Stimulated activated CD8-positive, alpha-beta memory T cell treated with anti-CD3 and anti-CD28 coated beads, Interleukin-12 subunit alpha, Interleukin-12 subunit beta, amount 100 ng/mL, for 1 hour (primary cell): Measurements from ENCODE around the gene CMIP.

Experiments used
- DNase-seq: peaks from one replicate; pipeline ENCODE4 v3.0.0-alpha.2; 2020; ENCODE audit warnings: low read depth

CMIP gene

GRCh38 chr16:81462683-81463082 is 18.1 kb downstream of the CMIP start:
- DNase-seq, result no peak

DNA sequence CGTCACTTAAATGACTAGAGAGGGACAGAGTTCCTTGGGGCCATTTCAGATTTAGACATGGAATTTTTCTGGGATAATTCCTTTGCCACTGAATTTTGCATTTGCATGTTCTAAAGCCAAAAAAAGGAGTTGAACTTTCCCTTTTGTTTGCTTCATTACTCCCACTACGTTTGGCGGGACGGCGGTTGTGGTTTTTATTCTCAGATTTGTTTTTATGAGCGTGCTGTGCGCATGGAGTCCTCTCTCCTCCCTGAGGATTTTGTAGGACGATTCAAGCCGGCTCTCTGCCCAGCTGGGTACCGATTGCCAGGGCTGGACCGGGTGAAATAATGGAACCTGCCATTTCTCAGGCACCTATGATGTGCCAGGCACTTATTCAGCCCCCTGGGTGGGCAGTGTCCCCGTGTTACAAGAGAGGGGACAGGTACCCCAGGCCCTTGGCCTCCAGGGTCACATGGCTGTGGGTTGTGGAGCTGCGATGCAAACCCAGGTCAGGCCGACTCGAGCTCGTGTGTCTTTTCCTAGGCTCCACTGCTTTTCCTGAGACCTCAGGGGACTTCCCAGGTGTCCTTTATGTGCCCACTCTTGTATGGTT is 18.8 kb downstream of the CMIP start:
- no peak for DNase-seq

DNA sequence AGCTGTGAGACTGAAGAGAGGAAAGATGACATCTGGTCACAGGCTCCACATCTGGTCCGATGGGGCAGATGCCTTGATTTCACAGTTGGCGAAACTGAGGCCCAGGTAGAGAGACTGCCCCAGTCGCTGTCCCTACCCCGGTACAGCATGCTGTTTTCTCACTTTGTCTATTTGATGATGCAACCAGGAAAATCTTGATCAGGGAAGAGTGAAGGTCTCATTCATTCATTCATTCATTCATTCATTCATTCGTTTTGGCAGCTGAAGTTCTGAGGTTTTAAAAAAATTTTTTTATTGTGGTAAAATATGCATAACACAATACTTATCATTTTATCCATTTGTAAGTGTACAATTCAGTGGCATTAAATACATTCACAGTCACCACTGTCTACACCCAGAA is 19.7 kb downstream of the CMIP start:
- no peak for DNase-seq

GRCh38 chr16:81465375-81465943 is 20.9 kb downstream of the CMIP start:
- DNase-seq, result no peak

DNA sequence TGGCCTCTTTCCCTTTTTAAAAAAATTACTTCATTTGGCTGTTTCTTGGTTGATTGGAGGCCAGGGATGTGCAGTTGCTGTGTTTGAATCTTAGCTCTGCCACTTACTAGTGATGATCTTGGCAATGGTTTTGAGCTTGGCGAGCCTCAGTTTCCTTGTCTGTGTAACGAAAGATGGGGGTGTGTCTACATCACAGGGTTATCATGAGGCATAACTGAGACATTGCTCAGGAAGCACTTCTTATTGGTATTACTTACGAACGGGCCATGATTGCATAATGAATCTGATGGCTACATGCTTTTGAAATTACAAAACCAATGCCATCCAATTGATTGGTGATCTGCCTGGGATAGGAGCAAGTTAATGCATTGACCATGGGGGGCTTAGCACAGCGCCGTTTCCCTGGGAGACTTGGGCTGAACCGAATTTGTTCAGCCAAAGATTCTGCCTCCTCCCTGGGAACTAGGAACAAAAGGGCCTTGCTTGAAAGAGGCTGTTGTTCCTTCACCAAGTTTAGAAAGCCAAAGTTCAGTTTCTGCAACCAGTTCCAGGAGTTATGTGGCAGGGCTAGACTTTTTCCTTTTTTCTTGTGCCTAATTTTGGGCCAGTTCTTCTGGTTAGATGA is 21.9 kb downstream of the CMIP start:
- no peak for DNase-seq

DNA sequence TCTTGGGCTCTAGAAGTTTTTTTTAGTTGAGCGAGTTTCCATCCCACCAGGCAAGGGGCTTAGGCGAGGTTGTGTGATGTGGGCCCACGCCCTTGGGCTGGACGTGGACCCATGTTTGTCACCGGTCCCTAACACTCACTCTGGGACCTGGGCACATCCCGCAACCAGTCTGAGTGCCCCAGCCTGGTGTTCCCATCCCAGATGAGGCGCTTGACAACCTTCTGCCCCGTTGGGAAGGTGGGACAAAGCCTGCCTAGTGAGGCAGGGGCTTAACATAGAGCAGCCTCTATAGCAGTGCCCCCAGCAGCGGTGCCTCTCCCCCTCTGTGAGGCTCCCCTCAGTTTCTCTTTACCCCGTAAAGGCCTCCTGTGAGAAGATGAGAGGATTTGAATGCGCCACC is 22.5 kb downstream of the CMIP start:
- no peak for DNase-seq

GRCh38 chr16:81467815-81468214 is 23.2 kb downstream of the CMIP start:
- no peak for DNase-seq

DNA sequence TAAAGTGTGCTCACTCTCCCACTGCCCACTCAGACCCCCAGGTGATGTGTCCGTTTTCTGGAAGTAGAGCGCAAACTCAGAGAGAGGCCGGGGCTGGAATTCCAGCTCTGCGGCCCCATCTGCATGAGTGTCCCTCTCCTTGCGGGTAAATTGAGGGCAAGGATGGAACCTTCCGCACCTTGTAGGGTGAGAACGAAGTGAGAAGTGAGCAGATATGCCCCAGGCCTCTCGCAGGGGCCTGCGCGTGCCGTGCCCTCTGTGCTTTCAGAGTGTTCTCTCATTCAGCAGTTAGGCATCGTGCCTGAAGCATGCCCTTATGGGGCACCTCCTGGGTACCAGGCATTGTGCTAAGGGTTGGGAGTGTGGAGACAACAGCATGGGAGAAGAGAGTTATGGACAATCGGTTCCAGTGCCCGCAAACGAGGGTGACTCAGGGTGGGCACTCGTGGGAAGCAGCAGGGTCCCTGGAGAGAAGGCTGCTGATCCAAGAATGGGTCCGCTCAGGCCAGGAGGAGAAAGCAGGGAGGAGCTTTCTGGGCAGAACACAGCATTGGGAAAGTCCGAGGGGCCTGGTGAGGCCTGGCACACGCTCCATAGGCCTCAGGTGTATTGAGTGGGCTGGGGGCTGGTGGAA is 23.8 kb downstream of the CMIP start:
- no peak for DNase-seq

GRCh38 chr16:81469183-81469677 is 24.6 kb downstream of the CMIP start:
- DNase-seq, result no peak

GRCh38 chr16:81469710-81470535 is 25.3 kb downstream of the CMIP start:
- DNase-seq, result no peak

GRCh38 chr16:81470796-81471636 is 26.4 kb downstream of the CMIP start:
- no peak for DNase-seq

GRCh38 chr16:81471882-81472281 is 27.3 kb downstream of the CMIP start:
- DNase-seq, result no peak

DNA sequence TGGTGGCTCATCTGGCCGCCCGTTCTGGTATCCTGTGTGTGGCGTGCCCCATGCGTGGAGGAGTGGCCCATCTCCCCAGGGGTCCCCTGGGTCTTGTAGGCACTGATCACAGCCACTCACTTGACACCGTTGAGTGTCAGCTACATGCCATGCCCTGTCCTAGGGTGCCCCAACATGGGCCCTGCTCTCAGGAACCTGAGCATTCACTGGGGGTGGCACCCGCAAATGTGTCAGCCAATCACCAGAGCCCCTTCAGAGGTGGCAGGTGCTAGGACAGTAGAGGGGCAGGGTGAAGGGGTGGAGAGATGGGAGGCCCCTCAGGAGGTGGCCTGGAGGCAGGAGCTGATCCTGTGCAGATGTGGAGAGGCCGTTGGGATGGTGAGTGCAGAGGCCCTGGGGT is 27.8 kb downstream of the CMIP start:
- no peak for DNase-seq

DNA sequence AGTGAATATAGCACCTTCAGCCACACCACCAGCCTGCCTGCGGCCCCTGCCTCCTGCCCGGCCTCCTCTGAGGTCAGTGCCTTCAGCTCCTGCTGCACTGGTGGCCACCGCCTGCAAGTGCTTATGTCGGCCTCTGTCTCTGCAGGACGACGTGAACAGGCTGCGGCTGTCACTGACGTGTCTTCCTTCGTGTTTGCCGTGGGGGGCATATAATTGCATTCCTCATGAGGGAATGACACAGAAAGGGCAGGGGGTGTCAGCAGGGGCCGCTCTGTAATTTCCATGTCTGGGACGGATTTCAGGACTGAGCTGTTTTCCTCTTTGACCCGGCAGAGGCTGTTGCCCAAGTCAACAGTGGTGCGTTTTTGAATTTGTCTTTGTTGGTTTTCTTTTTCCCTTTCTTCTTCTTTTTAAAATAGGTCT is 28.5 kb downstream of the CMIP start:
- no peak for DNase-seq

DNA sequence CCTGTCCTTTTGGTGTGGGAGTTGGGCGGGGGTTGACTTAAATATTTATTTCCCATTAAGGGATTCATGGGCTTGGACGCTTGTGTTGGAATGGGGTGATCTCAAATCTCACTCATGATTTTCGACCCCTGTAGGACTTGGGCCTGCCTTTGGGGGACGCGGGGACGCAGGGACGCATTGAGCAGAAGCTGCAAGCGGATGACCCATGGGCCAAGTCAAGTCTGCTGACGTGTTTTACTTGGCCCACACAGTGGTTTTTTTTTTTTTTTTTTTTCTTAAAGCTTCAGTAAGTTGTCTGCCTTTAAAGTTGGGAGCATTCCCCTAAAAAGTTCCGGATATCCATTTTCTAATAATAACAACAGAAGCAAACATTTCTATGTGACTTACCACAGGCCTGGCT is 28.9 kb downstream of the CMIP start:
- DNase-seq, result no peak

DNA sequence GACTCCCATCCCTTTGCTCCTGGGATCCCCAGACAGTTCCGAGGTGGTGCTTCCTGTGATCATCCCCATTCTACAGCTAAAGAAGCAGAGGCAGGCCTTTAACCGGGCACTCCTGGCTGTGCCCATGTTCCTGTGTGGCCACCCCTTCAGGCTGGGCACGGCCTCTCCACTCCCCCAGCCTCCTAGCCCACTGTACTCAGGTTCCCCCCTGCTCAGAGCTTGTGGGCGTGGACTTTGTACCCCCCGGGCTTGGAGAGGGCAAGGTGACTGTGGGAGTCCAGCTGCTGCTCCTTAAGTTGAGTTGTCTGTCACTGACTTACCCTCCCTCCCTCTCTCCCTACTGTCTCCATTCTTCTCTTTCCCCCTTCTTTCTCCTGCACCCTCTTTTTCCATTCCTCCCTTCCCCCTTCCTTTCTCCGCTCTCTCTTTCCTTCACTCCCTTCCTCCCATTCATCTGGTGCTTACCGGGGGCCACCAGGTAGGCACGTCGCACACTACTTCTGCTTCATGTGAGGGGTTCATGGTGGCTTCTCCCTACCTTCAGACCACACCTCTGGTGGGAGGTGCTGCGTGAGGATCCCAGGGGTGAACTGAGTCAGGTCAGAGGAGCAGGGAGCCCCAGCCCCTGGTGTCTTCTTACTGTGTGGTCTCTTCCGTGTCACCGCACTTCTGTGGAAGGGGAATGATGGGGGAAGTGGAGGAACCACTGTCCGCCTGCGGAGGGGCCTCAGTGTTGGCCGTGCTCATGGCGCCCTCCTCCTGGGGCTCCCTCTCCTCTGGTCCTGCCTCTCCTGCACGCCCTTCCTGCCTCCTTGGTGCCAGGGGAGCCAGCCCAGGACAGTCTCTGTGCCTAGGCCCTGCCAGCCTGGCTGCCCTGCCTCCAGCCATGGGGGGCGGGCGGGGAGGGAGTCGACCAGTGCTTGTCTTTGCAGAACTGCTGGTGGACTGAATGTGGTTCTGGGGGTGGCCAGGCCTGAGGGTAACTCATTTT is 29.7 kb downstream of the CMIP start:
- no peak for DNase-seq

GRCh38 chr16:81477697-81478693 is 33.4 kb downstream of the CMIP start:
- no peak for DNase-seq

DNA sequence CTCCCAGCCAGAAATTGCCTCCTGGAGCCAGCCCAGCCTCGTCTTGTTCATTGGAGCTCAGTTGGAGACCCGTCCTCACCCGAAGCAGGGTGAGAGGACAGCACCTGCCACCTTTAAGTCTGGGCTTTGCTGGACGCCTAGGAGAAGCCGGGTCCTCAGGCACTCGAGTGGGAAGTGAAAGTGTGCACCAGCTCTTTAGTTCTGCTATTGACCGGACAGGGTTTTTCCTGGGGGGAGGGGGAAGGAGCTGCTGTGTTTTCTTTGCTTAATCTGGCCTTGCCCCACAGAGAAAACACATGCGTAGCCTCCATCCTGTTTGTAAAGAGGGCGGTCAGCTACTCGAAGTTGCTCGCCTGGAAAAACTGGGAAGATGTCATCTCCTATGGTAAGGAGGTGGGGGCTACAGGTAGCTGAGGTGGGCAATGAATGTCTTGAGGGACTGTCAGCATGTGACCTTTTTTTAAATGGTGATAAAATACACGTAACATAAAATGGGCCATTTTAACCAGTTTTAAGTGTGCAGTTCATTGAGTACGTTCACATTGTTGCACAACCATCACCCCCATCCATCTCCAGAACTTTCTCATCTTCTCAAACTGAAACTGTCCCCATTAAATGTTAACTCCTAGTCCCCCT is 34.4 kb downstream of the CMIP start:
- no peak for DNase-seq
